Medulla oblongata (tissue), 1 donor: Measurements from ENCODE around the gene SCFD2.

Source experiments
- DNase-seq: peaks from one replicate; pipeline ENCODE4 v3.0.0-alpha.2; 2015; ENCODE audit errors: extremely low spot score

The SCFD2 gene

DNA sequence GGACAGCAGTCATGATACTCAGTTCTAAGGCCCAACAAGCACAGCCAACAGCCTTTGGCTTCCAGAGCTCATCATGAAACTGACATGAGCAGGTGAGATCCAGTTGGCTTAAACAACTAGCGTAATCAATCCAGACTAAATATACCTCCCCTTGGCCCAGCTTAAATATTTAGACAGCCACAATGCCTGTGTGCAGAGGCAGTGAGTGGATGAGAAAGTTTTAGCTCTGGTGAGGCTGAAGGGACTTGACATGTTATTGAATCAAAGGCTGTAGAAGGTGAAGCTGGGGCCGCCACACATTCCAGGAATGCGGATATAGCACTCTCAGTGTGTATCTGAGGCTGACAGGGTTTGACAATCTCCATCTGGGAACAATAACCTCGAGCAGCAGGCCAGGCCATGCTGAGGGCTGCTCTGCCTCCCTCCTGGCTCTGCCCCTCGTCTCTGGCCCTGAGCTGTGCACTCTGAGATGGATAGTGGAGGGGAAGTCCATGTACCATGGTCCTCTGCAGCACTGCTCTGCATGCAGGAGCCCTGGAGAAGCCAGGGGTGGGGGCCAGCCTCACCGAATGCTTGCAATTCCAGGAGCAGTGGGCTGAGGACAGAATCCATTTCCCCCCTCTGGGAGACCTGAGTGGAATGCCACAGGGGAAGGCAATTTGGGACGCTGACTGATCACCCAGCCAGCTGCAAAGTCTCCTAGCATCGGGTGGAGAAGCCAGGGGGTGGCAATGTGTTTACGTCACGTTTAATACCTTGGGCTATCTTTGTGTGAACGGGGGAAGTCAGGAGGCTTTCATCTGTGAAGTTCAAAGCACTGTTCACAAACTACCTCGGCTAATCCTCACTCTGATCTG, 541.0 kb downstream of the SCFD2 start:
- DNase-seq, result no peak

DNA sequence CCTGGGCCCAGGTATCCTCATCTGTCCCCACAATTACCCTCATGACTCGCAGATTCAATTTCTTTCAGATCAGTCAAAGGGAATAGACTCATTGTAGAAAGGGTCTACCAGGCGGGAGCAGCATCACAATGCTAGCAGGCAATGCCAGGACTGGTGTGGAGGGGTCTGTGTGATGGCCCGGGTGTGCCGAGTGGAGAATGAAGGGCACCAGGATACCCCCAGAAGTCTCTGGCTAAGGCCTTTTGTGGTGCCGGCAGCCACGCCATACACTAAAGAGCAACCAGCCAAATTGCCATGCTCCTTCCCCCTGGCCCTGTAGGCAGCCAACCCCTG, 541.6 kb downstream of the SCFD2 start:
- DNase-seq, result no peak

DNA sequence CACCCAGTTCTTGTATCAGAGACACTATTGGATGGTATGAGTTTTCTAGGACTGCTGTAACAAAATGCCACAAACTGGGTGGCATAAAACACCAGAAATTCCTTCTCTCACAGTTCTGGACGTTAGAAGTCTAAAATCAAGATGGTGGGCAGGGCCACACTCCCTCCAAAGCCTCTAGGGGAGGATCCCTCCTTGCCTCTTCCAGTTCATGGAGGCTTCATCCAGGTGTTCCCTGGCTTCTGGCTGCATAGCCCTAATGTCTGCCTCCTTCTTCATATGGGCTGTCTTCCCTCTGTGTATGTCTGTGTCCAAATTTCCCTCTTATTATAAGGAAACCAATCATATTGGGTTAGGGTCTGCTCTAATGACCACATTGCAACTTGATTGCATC, 542.2 kb downstream of the SCFD2 start:
- no peak for DNase-seq
